HG03095 (cell line): ENCODE measurements around the gene PTPRN2.

Source experiments
- ATAC-seq: cut with Tn5 transposase; IDR thresholded peaks from one replicate; pipeline ENCODE4 v1.9.1; 2021; ENCODE audit warnings: moderate library complexity; ENCODE audit not compliant: unreplicated experiment

Gene PTPRN2

DNA sequence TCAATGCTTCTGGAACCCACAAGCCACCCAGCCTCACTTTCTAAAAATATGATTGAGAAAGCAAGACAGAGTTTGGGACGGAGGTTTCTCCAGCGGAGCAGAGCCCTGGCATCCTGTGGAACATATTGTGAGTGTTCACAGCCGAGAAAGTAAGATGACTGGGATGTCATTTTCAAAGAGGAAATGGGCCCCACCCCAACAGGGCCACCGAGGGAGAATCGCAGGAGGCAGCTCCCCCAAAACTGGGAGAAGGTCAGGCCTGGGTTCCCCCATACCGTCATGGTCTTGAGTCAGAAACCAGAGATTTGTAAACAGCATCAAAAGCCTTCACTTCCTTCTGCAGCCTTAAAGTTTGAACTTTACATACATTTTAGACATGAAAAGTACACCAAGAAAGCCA is 560.0 kb downstream of the PTPRN2 start:
- no peak for ATAC-seq

DNA sequence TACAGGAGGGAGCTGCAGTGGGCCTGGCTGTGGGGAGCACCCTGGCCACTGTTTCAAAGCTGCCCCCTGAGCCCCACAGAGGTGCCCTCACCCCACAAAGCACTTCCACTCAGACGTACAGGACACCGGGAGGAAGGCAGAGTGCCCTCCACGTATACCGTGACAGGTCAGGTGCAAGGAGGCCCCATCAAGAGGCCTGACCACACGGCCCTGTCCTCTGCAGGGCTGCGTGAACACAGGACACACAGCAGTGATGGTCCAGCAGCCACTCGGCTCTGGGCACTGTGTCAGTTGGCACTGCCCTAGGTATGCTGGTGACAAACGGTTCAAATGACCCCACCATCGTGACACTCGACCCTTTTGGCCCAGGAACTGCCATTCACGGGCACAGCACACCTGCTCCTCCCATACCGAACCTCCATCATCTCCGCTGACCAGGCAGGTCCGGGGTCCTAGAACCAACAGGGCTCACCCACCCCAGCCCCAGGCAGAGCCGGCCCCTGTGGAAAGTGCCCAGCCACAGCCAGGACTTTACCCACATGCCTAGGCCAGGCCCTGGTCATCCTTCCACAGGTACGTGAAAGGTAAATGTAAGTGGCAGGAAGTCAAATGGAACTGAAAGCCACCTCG is 560.9 kb downstream of the PTPRN2 start:
- no peak for ATAC-seq

- no peak for ATAC-seq
These were observed 561.7 kb downstream of the PTPRN2 start for GRCh38 chr7:158025686-158026600.

DNA sequence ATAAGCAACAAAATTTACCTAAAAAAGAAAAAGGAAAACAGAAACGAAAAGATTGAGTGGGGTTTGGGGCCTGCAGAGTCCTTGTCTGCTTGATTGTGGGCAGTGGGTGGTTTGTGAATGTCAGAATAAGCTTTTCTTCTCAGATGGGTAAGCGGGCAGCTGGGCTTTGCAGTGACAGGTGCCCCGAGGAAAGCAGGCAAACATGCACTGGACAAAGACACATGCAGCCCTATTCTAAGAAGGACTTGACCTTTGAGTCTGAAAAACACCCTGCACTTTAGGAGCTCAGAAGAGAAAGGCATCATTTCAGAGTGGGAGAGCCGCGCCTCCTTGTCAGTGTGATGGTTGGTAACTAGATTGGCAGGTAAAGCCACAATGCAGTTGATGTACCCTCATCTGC is 562.7 kb downstream of the PTPRN2 start:
- no peak for ATAC-seq

- ATAC-seq = no peak
These were observed 563.3 kb downstream of the PTPRN2 start for GRCh38 chr7:158024351-158024715.

DNA sequence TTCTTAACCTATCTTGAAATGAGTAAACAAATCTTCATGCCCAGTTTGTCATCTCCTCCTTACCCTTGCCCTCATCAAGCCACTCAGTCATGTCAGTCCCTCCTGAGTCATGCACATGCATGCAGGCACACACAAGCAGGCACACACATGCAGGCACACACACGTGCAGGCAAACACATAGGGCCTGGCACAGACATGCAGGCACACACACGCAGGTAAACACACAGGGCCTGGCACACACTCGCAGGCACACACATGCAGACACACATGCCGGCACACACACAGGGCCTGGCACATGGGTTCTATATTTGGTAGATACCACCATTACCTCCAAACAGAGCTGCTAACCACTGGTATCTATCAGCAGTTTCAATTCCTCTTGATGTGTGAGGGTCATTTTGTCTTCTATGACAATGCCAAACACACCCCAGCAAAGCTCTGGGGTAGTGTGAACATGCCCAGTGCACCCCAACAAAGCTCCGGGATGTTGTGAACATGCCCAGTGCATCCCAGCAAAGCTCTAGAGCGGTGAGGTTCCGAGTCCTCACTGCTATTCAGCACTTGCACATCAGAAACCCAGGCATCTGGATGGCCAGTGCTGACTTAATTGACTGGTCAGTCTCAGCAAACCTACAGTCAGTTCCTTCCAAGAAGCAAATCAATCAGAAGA is 563.8 kb downstream of the PTPRN2 start:
- no peak for ATAC-seq

GRCh38 chr7:158023157-158023556 is 564.5 kb downstream of the PTPRN2 start:
- no peak for ATAC-seq

DNA sequence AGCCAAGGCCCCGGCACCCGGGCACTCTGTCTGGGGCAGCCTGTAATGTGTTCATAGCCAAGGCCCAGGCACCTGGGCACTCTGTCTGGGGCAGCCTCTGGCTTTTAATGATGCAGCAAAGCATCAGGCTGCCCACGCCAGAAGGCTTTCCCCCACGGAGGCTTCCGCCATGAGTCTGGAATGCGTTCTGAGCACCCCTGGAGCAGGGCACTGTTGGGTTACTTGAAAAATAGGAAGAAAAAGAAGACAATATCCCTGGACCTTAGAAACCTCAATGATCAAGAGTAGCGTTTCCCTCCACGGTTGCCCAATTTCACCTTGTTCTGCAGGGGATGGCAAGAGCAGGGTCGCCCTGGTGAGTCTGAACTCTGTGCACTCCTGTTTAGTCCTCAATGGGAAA is 565.0 kb downstream of the PTPRN2 start:
- no peak for ATAC-seq

GRCh38 chr7:158021836-158022235 is 565.8 kb downstream of the PTPRN2 start:
- ATAC-seq = no peak

- no peak for ATAC-seq
These were observed 566.9 kb downstream of the PTPRN2 start for GRCh38 chr7:158020706-158021095.

- ATAC-seq = no peak
These were observed 567.6 kb downstream of the PTPRN2 start for GRCh38 chr7:158019726-158020705.

- no peak for ATAC-seq
These were observed 568.5 kb downstream of the PTPRN2 start for GRCh38 chr7:158018971-158019645.

DNA sequence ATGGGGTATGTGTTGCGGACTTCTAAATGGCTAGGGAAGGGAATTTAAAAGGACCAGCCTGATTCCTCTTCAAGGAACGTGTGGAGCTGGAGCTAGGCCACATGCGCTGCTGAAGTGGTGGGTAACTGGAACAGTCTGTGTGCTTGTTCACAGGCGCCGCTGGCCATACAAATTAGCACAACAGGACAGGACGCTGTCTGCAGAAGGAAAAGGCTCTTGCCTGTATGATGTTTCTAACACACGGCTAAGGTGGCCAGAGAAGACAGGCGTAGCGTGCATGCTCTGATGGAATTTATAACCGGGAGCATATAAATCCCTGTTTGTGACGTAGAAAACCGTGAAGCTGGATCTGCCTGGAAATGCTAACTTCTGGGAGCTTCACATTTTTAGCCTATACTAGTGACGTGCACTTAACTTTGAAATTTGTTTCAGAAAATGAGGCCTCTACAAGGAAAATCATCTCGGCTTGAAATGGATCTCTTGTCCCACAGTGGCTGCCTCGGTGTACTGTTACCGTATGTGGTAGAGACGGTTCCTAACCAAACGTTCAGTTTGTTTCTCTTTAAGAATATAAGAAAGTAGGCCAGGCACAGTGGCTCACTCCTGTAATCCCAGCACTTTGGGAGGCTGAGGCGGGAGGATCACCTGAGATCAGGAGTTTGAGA is 569.4 kb downstream of the PTPRN2 start:
- ATAC-seq = no peak

GRCh38 chr7:158017111-158018097 is 570.2 kb downstream of the PTPRN2 start:
- no peak for ATAC-seq

DNA sequence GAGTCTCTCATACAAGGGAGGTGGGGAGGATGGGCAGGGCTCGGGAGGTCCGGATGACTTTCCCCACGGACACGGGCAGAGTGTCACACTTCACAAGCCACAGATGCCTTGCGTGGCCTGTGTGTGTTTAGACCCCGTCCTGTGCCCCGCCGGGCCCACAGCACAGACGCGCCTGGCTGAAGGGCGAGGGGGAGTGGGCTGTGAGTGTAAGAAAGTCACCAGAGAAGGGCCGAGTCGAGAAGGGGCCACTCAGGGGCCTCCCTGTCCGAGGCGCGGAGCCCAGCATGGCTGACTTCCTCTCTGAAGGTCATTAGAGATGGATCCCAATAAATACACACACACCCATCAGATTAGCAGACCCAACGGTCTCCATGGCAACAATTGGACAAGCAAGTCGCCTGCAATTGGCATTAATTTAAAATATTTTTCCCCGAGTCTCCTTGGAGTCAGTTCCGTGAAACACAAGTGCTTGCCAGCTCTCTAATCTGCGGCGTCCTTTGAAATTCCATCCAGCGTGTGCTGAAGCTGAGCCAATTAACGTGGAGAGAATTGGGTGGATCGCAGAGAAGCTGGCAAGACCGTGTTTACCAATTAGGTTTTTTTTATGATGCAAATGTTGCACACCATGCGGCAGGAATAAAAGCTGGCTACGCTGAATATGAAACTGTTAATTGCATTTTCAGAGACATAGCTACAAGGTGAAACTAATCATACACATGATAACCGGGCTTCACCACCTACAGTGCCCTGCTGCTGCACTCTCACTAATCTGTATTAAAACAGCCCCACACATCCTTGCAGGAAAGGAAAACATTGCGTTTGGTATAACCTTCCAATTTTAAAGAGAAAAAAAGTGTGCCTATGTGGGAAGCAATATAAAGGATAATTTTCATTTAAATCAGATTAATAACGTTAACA is 571.2 kb downstream of the PTPRN2 start:
- no peak for ATAC-seq

GRCh38 chr7:158015403-158016179 is 572.0 kb downstream of the PTPRN2 start:
- ATAC-seq = no peak

DNA sequence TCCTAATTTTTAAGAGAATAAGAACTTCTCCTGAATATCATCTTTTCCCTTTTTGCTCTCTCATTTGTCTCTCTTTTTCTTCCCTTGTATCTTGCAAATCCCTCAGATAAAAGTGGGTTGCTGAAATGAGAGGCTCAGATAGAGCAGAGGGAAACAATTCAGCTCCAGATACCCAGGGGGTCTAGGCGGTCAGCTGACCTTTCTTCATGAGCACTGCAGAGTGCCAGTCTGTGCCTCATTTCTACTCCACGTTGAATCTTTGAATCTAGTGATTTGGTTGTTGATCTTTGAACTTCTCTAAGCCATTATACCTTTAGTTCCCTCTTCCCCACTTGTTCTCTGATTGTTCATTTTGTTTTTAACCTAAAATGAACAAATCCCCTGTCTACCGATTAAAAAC is 572.6 kb downstream of the PTPRN2 start:
- no peak for ATAC-seq
